CD4-positive, CD25-positive, alpha-beta regulatory T cell (primary cell): ENCODE data around the gene SLC25A22. TPM values are rescaled to one million over a fixed set of nuclear protein-coding genes. Genes with fewer than 3 reads are reported as not detected.
A peak's percentile ranks its signal among the peaks of the same experiment; 100 is the strongest.

Source experiments
- ATAC-seq, 2 donors: fragments of 150-1000 bp; cut with Tn5 transposase; one replicate each; pipeline ENCODE4 v1.10.0; 2021; ENCODE audit warnings: low read depth in 2 of 2, moderate number of reproducible peaks in 2 of 2, moderate library complexity in 1 of 2
- DNase-seq, 3 donors: peaks; one replicate each; pipeline versions ENCODE4 v3.0.0 to v3.0.0-alpha.2; 2012 to 2022; ENCODE audit warnings: mixed read lengths in 1 of 3
- H3K27ac ChIP-seq: one replicate; pipeline ENCODE4 v1.7.0; 2013; ENCODE audit warnings: mild to moderate bottlenecking, low read length; ENCODE audit not compliant: insufficient read depth, poor library complexity, severe bottlenecking
- H3K27me3 ChIP-seq: one replicate; pipeline ENCODE4 v1.7.0; 2013; ENCODE audit warnings: low read length; ENCODE audit not compliant: control insufficient read depth, insufficient read depth
- H3K36me3 ChIP-seq: one replicate; pipeline ENCODE4 v1.7.0; 2013; ENCODE audit warnings: mild to moderate bottlenecking, low read length, moderate library complexity; ENCODE audit not compliant: control insufficient read depth, insufficient read depth
- H3K4me1 ChIP-seq: 2 replicates; pipeline ENCODE4 v1.7.0; 2013; ENCODE audit warnings: mild to moderate bottlenecking, low read length; ENCODE audit not compliant: insufficient read depth, control insufficient read depth, poor library complexity, severe bottlenecking
- H3K4me3 ChIP-seq: one replicate; pipeline ENCODE4 v1.7.0; 2013; ENCODE audit warnings: low read depth, mild to moderate bottlenecking, low read length, moderate library complexity
- H3K9me3 ChIP-seq, 2 experiments: 1 replicate in 1 of 2; 2 replicates in 1 of 2; pipeline ENCODE4 v1.7.0; 2013; ENCODE audit warnings: low read length in 2 of 2, mild to moderate bottlenecking in 1 of 2, moderate library complexity in 1 of 2; ENCODE audit not compliant: control insufficient read depth in 2 of 2
- H3K27ac Mint-ChIP-seq, 3 donors: one replicate each; pipeline ENCODE4 v1.8.0; 2020 to 2022; ENCODE audit warnings: mild to moderate bottlenecking in 3 of 3, mixed read lengths in 3 of 3, moderate library complexity in 2 of 3
- H3K27me3 Mint-ChIP-seq: one replicate; pipeline ENCODE4 v1.8.0; 2022; ENCODE audit warnings: mild to moderate bottlenecking, mixed read lengths
- H3K36me3 Mint-ChIP-seq: one replicate; pipeline ENCODE4 v1.8.0; 2020; ENCODE audit warnings: mixed read lengths
- H3K4me1 Mint-ChIP-seq, 4 donors: one replicate each; pipeline ENCODE4 v1.8.0; 2020 to 2022; ENCODE audit warnings: mixed read lengths in 4 of 4, mild to moderate bottlenecking in 1 of 4
- H3K4me3 Mint-ChIP-seq, 4 donors: one replicate each; pipeline ENCODE4 v1.8.0; 2020 to 2022; ENCODE audit warnings: mild to moderate bottlenecking in 4 of 4, mixed read lengths in 4 of 4, moderate library complexity in 3 of 4
- H3K9me3 Mint-ChIP-seq, 7 donors: one replicate each; pipeline ENCODE4 v1.8.0; 2020 to 2022; ENCODE audit warnings: mixed read lengths in 7 of 7, mild to moderate bottlenecking in 3 of 7, moderate library complexity in 2 of 7
- polyA plus RNA-seq, 4 donors: library from polyadenylated mRNA; unstranded; fragments of 300-500 nt; fragmentation: Illumina TruSeq; gene quantifications; one replicate each; pipeline ENCODE4 v1.2.3, GENCODE V29; 2021
- total RNA-seq: library from RNA; stranded (reverse); gene quantifications from one replicate; pipeline ENCODE4 v1.2.3, GENCODE V29; 2022

The SLC25A22 gene
- total and polyA plus RNA-seq, 5 donors from 2014 or later = 5.3 to 20.3 (median 6.6) TPM

DNA sequence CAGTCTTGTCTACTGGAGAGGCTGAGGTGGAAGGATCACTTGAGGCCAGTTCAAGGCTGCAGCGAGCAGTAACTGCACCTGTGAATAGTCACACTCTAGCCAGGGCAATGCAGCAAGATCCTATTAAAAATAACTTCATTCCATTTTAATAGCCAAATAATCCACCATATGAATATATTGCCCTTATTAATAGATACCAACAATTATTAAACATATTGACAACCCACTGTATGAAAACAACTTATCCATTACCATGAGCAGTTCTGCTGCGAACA is 31.2 kb downstream of the SLC25A22 start:
- no peaks in the 10 kb centered on the region for H3K9me3 Mint-ChIP-seq
- Histone ChIP-seq H3K27ac (no peak overlapping the region), H3K4me3 (no peak overlapping the region), H3K36me3 (peaks cover 21% of the 10 kb centered on the region), H3K4me1 (no peaks in the 10 kb centered on the region), H3K9me3 (no peaks in the 10 kb centered on the region), H3K27me3 (no peaks in the 10 kb centered on the region)
- H3K4me3 Mint-ChIP-seq = no peak overlapping the region
- no peaks in the 10 kb centered on the region for H3K36me3 Mint-ChIP-seq
- DNase-seq = no peak
- H3K27ac Mint-ChIP-seq = no peak overlapping the region
- ATAC-seq = no peak
- no peaks in the 10 kb centered on the region for H3K4me1 Mint-ChIP-seq
- no peaks in the 10 kb centered on the region for H3K27me3 Mint-ChIP-seq

DNA sequence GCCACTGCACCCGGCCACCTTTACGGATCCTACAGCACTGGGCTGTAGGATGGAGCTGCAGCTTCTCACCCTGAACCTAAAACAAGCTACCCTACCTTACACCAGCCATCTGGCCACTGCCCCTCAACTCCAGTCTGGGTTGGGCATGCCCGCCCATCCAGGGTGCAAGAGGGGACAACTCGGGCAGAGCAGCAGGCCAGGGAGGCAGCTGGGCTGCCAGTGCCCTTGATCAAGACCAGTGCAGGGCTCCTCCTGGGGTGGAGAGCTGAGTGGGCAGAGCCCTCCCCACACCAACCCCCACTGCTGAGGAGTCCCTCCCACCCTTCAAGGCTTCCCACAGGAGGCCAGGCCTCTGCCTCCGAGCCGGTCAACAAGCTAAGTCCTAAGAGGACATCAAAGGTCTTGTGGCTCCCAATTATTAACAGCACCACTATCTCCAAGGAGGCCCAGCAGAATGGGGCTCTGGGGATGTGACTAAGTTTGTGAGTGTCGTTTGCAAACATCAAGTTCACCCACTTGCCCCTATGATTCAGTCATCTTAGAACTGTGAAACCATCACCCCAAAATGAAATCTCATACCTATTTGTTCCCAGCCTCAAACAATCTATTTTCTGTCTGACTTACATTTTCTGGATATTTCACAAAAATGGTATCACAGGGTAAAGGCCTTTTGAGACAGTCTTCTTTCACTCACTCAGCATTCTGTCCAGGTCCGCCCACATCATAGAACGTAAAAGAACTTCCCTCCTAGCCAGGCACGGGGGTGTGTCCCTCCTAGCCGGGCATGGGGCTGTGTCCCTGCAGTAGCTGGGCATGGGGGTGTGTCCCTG is 31.8 kb downstream of the SLC25A22 start:
- DNase-seq (no peak), ATAC-seq (no peak)
- Mint-ChIP-seq H3K36me3 (no peaks in the 10 kb centered on the region), H3K27ac (peak overlapping the region in 1 of 3 donors; percentile 69), H3K27me3 (no peaks in the 10 kb centered on the region), H3K9me3 (no peaks in the 10 kb centered on the region), H3K4me3 (no peak overlapping the region), H3K4me1 (no peaks in the 10 kb centered on the region)
- Histone ChIP-seq H3K4me1 (no peaks in the 10 kb centered on the region), H3K27me3 (no peaks in the 10 kb centered on the region), H3K4me3 (no peak overlapping the region), H3K36me3 (peaks cover 26% of the 10 kb centered on the region), H3K9me3 (no peaks in the 10 kb centered on the region), H3K27ac (no peak overlapping the region)

DNA sequence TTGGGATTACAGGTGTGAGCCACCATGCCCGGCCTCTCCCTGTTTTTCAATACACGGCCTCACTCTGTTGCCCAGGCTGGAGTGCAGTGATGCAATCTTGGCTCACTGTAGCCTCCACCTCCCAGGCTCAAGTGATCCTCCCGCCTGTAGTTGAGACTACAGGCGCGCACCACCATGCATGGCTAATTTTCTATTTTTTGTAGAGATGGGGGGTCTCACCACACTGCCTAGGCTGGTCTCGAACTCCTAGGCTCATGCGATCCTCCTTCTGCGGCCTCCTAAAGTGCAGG is 32.3 kb downstream of the SLC25A22 start:
- DNase-seq = no peak
- Mint-ChIP-seq H3K36me3 (no peaks in the 10 kb centered on the region), H3K4me1 (no peaks in the 10 kb centered on the region), H3K27ac (peak overlapping the region in 1 of 3 donors; percentile 69), H3K27me3 (no peaks in the 10 kb centered on the region), H3K9me3 (no peaks in the 10 kb centered on the region), H3K4me3 (no peak overlapping the region)
- Histone ChIP-seq H3K4me1 (no peaks in the 10 kb centered on the region), H3K9me3 (no peaks in the 10 kb centered on the region), H3K27me3 (no peaks in the 10 kb centered on the region), H3K27ac (no peak overlapping the region), H3K36me3 (peaks cover 27% of the 10 kb centered on the region), H3K4me3 (no peak overlapping the region)
- ATAC-seq = no peak

DNA sequence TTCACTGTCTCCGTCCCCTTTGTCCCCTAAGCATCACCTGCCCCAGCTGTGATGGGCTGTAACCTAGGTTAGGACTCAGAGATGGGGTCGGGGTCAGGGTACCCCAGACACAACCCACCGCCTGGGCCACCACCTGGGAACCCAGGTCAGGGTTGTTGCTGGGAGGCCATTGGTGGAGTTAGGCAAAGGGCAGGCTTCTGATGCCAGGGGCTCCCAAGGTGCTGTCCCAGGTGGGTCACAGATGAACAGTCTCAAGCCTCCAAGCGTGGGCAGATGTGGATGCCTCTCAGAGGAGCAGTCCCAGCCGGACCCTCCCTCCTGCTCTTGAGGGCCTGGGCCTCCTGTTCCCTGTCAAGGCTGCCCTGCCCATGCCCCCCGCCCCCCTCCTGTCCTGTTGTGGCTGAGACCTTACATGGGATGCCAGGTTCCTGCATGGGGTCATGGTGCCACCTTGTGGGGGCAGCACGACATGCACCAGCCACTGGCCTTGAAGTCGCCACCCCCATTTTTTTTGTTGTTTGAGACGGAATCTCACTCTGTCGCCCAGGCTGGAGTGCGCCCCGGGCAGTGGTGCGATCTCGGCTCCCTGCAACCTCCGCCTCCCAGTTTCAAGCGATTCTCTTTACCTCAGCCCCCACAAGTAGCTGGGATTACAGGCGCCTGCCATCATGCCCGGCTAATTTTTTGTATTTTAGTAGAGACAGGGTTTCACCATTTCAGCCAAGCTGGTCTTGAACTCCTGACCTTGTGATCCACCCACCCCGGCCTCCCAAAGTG is 32.9 kb downstream of the SLC25A22 start:
- H3K27ac ChIP-seq = no peak overlapping the region
- peaks cover 26% of the 10 kb centered on the region for H3K36me3 ChIP-seq
- H3K4me1 ChIP-seq = no peaks in the 10 kb centered on the region
- H3K4me3 ChIP-seq = no peak overlapping the region
- no peaks in the 10 kb centered on the region for H3K9me3 Mint-ChIP-seq
- H3K27me3 Mint-ChIP-seq = no peaks in the 10 kb centered on the region
- no peak overlapping the region for H3K4me3 Mint-ChIP-seq
- DNase-seq (peak; percentile 56 to 78 (median 67)), ATAC-seq (peak; percentile 72 to 74)
- no peaks in the 10 kb centered on the region for H3K9me3 ChIP-seq
- H3K36me3 Mint-ChIP-seq = peaks cover under 1% of the 10 kb centered on the region
- H3K27me3 ChIP-seq = no peaks in the 10 kb centered on the region
- H3K27ac Mint-ChIP-seq = peak overlapping the region in 1 of 3 donors; percentile 69
- no peaks in the 10 kb centered on the region for H3K4me1 Mint-ChIP-seq

DNA sequence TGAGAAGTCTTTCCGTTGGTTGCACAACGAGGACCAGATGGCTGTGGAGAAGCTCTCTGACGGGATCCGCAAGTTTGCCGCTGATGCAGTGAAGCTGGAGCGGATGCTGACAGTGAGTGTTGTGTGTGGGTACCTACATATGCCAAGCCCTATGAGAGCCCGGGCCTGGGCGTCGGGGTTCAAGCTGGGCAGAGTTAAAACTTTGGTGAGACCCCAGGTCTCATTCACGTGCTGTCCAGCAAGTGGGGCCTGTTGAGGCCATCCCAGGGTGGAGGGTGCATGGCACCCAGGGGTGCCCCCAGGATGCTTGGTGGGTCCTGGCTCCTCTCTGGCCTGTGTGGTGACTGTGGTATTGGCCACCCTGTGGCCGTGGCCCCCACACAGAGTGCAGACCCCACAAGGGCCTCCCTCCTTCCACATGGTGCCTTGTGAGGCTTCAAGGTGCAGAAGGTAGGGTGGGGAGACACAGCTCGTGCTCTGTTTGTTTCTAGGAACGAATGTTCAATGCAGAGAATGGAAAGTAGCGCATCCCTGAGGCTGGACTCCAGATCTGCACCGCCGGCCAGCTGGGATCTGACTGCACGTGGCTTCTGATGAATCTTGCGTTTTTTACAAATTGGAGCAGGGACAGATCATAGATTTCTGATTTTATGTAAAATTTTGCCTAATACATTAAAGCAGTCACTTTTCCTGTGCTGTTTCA is 33.6 kb downstream of the SLC25A22 start:
- peaks cover 33% of the 10 kb centered on the region for H3K36me3 ChIP-seq
- DNase-seq = no peak
- Mint-ChIP-seq H3K4me1 (no peaks in the 10 kb centered on the region), H3K36me3 (peaks cover 4% of the 10 kb centered on the region), H3K27ac (no peak overlapping the region), H3K4me3 (peak overlapping the region in 1 of 4 donors; percentile 63), H3K27me3 (no peaks in the 10 kb centered on the region), H3K9me3 (no peaks in the 10 kb centered on the region)
- H3K27ac ChIP-seq = no peak overlapping the region
- no peaks in the 10 kb centered on the region for H3K27me3 ChIP-seq
- H3K4me3 ChIP-seq = no peak overlapping the region
- H3K9me3 ChIP-seq = no peaks in the 10 kb centered on the region
- no peak for ATAC-seq
- no peaks in the 10 kb centered on the region for H3K4me1 ChIP-seq

DNA sequence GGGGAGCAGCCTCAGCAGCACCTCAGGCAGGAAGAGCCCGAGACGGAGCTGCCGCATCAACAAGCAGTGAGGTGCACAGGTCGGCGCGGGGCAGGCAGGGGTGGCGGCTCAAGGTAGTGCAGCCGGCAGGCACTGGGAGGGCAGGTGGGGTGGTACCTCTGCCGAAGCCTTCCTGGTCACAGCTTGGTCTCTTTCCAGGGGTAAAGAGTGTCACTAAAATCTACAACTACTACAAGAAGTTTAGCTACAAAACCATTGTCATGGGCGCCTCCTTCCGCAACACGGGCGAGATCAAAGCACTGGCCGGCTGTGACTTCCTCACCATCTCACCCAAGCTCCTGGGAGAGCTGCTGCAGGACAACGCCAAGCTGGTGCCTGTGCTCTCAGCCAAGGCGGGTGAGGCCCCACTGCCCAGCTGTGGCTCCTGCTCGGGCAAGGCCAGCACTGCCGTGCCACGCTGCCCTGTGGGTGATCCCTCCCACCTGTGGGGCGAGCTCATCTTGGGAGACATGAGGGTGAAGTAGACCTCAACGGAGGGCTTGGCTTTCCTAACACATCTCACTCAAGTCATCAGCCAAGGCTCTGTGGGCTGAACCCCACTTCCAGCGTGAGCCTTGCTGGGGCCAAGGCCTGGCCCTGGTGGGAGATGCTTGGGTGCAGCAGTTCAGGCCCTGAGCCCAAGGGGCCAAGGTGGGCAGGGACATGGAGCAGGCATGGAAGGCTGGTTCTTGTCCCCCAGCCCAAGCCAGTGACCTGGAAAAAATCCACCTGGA is 34.3 kb downstream of the SLC25A22 start:
- Histone ChIP-seq H3K36me3 (peaks cover 40% of the 10 kb centered on the region), H3K4me3 (no peak overlapping the region), H3K27me3 (no peaks in the 10 kb centered on the region), H3K27ac (no peak overlapping the region), H3K9me3 (no peaks in the 10 kb centered on the region), H3K4me1 (no peaks in the 10 kb centered on the region)
- Mint-ChIP-seq H3K9me3 (no peaks in the 10 kb centered on the region), H3K27ac (peak overlapping the region in 1 of 3 donors; percentile 31), H3K4me3 (no peak overlapping the region), H3K36me3 (peaks cover 4% of the 10 kb centered on the region), H3K4me1 (no peaks in the 10 kb centered on the region), H3K27me3 (no peaks in the 10 kb centered on the region)
- DNase-seq = no peak
- no peak for ATAC-seq

DNA sequence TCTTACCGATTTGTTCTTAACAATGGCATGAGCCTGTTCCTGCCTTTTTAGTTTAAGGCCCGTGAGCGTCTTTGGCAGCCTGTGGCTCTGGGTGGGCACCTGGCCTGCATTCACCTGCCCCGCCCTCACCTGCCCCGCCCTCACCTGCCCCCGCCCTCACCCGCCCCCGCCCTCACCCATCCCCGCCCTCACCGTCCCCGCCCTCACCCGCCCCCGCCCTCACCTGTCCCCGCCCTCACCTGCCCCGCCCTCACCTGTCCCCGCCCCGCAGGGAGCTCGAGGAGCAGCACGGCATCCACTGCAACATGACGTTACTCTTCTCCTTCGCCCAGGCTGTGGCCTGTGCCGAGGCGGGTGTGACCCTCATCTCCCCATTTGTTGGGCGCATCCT is 35.0 kb downstream of the SLC25A22 start:
- Histone ChIP-seq H3K4me1 (no peaks in the 10 kb centered on the region), H3K9me3 (no peaks in the 10 kb centered on the region), H3K36me3 (peaks cover 45% of the 10 kb centered on the region), H3K27ac (no peak overlapping the region), H3K27me3 (no peaks in the 10 kb centered on the region), H3K4me3 (no peak overlapping the region)
- H3K27me3 Mint-ChIP-seq = no peaks in the 10 kb centered on the region
- H3K9me3 Mint-ChIP-seq = no peaks in the 10 kb centered on the region
- DNase-seq = no peak
- peaks cover 4% of the 10 kb centered on the region for H3K36me3 Mint-ChIP-seq
- H3K4me3 Mint-ChIP-seq = no peak overlapping the region
- no peak for ATAC-seq
- H3K4me1 Mint-ChIP-seq = no peaks in the 10 kb centered on the region
- H3K27ac Mint-ChIP-seq = no peak overlapping the region
